GM18511 (cell line): ENCODE results near the gene LHFPL3.
"Not testable (repeated sequence)": the region's sequence is repeated elsewhere in the genome, so short reads cannot be mapped to it uniquely, and the experiment has no call there.

Experiments
- ATAC-seq: cut with Tn5 transposase; IDR thresholded peaks from one replicate; pipeline ENCODE4 v1.9.1; 2021; ENCODE audit warnings: mild to moderate bottlenecking, moderate library complexity; ENCODE audit not compliant: unreplicated experiment

LHFPL3 gene

GRCh38 chr7:104480529-104480928 is 152.1 kb downstream of the LHFPL3 start:
- ATAC-seq, result no peak

GRCh38 chr7:104482362-104483037 is 154.1 kb downstream of the LHFPL3 start:
- no peak for ATAC-seq

DNA sequence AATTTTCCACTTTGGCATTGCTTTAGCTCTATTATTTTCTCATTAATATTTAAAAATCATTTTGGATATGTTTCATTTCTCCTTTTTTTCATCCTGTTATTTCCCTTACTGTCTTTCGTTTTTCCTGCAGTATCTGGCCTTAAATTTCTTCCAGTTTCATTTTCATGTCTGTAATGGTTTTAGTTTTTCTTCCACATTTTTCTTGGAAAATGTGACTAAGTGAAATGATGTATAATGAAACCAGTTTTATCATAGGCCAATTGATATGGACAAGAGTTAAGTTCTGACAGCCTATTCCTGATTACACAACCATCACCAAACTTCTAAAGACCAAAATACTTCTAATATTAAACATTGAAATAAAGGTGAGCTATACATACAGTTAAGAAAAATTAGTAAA is 158.5 kb downstream of the LHFPL3 start:
- ATAC-seq, result no peak

DNA sequence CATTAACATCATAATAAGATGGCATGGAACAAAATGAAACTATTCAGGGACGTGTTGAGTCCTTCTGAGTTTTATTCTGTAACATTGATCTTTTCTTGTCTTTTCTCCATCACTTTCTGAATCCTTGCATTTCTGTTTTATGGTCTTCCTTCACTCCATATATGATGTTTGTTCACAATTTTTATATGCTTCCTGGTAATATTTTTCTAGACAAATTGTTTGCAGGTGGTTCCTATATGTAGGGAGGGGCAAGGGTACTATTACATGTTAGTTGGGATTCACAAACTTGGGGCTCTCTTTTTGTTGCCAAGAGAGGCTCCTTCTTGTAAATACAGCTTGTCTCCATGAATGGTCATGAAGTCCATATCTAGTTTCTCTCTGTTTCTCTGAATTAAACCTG is 159.2 kb downstream of the LHFPL3 start:
- ATAC-seq, result no peak

DNA sequence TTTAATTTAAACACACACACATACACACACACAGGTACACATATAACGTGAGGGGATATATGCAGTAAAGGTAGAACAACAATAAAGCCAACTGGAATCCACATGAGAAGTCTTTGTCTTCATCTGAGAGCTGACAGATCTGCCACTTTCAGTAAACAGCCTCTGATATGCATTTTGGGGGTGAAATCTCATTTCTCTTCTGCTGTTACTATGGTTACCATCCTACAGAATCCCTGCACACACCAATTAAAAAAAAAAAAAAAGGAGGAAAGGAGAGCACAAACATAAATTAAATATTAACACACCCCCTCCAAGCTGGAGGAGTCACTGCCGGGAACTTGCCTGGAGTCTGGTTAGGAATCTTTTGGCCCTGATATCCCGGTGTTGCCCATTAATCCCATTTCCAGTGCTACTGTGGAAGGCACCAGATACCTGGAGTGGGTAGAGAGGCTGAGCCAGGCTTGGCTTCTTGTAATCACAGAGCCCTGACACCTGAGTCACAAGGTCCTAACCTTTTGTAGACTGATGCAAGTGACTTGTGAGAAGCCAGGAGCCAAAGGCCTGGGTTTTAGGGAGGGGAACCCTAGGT is 169.1 kb downstream of the LHFPL3 start:
- ATAC-seq, result no peak

- no peak for ATAC-seq
These were observed 171.6 kb downstream of the LHFPL3 start for GRCh38 chr7:104499975-104500374.

DNA sequence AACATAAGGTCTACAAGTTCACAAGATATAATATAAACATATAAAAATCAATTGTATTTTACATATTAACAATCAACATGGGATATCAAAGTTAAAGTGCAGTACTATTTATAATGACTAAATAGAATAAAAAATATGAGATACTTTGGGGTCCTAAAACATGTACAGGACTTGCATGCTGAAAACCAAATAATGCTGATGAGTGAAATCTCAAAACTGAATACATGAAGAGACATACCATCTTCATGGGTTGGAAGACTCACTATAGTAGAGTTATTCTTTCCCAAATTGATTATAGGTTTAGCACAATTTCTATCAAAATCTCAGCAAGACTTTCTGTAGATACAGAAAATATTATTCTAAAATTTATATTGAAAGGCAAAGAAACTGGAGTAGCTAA is 181.5 kb downstream of the LHFPL3 start:
- no peak for ATAC-seq

GRCh38 chr7:104524853-104525252 is 196.4 kb downstream of the LHFPL3 start:
- ATAC-seq, result no peak

- ATAC-seq, result no peak
These were observed 199.7 kb downstream of the LHFPL3 start for GRCh38 chr7:104528142-104528541.

- no peak for ATAC-seq
These were observed 201.2 kb downstream of the LHFPL3 start for GRCh38 chr7:104529567-104529966.

- ATAC-seq, result no peak
These were observed 201.8 kb downstream of the LHFPL3 start for GRCh38 chr7:104530251-104530650.

DNA sequence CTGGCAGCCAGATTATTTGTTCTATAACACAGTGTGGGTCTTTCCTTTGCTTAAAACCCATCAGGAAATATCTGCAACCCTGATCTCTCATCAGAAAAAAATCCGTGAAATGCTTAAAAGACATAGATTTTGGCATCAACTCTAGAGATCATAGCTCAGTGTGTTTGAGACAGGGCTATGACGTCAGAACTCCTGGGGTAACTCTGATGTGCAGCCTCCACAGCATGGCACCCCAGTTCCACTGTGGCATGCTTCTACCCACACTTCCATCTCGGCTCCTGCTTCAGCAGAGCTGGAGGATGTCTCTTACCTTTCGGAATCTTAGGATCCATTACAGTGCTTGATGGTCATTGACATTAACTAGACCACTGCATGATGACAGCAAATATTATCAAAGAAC is 205.7 kb downstream of the LHFPL3 start:
- ATAC-seq, result no peak

DNA sequence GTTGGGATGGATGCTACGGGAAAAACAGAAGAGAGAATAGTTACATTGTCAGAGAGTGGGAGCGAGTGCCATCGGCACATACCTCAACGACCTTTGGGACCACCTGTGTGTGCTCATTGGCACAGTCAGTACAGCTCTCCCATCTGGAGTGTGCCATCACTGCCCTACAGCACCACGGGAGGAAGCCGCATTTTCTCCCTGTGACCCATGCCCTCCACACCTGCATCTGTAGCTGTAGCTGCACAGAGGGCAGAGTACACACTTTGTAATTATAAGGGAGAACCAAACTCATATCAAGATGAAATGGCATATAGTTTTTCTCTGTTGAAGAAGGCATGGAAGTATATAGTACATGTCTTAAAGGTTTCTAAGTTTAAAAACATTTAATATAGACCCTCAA is 207.4 kb downstream of the LHFPL3 start:
- no peak for ATAC-seq

DNA sequence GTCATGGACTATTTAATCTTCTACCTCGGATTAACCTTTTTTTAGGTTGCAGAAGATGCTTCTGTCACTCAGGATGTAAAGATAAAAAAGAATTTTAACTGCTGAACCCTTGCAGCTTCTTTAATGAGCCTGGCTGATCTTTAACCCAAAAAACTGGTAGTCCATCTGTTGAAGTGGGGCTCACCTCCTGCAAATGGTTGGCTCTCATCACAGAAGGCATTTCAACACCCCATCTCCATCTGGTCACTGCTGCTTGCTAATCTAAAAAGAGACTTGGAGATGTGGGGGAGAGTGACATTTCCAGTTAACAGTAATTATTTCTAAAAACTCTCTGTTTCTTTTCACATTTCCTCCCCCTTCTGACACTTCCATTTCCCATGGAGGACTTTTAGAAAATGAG is 208.6 kb downstream of the LHFPL3 start:
- ATAC-seq, result no peak

DNA sequence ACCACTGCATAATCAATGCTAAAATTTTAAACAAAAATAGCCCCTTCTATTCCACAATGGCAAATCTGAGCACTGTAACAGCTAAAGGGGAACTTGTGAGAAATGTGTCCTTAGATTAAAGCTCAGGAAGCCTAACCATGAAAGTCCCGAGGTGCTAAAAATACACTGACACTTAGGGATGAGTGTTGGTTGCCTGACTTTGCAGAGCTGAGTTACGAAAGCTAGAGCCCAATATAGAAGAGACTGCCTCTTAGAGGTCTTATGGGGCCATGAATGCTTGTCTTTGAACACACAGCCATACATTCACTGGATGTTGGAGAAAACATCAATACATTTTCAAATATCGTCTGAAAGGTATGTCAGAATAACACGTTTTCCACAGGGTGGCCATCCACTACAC is 209.7 kb downstream of the LHFPL3 start:
- ATAC-seq, result no peak

DNA sequence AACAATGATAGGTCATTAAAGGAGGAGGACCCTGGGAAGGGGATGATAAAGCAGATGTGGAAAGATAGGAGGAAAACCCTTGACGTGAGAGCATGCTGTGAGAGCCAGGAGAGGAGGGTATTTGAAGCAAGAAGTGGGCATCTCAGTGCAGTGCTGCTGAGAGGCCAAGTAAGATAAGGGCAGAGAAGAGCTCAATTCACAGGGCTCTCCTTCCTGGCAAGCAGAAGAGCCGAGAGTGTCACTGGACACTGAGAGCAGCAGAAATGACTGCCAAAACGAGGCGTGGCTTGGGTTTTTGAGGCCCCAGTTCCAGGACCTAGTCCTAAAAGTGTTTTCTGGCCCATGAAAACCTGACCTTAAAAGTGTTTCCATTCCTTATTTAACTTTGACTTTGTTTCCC is 213.5 kb downstream of the LHFPL3 start:
- no peak for ATAC-seq

DNA sequence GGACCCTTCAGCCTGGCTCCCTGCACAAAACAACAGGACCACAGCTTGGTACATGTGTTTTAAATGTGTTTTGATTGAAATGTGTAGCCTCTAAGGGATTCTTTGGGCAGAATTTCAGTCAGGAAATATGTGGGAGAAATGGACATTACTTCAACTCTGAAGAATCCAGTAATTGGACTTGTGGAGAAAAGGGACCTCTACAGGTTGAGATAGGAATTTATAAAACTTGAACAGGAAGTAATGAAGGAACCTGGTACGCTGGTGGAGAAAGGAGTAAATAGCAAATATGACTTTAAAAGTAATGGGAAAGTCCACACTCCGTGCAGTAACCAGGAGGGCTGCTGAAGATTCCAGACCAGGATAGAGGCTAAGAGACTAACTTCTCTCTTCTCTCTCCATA is 220.5 kb downstream of the LHFPL3 start:
- ATAC-seq, result no peak

DNA sequence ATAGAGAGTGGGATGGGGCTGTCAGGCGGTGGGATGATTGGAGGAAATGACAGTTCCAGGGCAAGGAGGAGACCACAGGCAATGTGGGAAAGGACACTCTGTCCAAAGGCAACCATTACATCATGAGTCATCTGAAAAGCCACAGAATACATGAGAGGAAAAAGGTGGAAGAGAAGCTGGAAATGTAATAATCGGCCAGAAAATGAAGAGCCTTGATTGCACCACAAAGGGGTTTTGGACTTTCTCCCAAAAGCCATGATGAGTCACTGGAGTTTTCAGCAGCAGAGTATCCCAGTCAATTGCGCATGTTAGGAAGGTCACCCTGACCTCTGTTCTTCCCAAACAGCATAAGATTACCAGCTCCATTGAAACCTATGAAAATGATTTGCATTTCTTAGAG is 222.0 kb downstream of the LHFPL3 start:
- ATAC-seq, result no peak

DNA sequence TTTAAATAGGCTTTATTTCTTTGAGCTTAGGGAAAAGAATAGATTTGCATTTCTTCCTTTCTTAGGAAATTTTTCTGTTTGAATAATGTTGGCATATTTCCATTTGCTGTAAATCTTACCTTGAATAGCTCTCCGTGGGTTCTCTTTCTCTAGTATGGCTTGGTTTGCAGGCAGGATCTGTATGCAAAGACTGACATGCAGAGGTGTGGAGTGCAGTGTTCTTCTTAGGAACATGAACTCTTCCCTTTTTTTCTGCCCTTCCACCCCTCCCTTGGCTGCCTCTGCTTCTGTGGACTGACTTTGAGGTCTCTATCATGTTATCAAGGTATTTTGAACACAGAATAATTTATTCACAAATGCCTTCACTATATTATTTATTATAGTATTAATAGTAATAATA is 222.8 kb downstream of the LHFPL3 start:
- ATAC-seq, result no peak

DNA sequence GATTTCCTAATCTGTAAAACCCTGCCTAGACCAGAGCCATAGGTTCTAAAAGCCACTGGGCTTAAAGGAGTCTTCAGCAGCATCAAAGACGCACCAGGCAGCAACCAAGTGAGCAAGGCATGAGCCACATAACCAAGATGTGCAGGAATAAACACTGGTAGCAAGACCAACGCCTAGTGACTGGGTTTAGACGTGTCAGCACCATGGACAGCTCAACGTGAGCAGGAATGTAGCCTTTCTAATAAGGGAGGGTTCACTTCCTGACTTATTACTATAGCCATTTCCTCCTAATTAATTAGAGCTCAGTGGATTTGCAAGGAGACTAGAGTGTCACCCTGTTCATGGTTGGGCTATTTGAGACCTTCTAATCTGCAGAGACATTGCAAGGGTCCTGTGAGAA is 223.7 kb downstream of the LHFPL3 start:
- ATAC-seq, result no peak

DNA sequence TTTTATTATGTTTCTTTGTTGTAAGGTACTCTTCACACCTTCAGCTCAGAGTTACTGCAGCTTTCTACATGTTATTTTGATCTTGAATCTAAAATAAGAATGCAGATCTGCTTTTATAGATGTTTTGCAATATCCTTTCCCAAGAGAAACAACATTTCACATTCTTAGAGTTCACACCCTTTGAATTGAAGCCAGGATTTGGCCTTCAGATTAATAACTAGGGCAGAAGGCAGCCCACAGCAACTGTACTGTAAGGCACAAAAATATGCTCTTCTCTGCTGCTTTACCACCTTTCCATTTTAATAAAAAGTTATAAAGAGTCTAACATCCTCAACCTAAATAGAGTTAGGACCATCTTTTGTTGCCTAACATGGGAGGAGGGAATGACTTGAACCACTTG is 224.7 kb downstream of the LHFPL3 start:
- no peak for ATAC-seq

- ATAC-seq, result not testable (repeated sequence)
These were observed 235.0 kb downstream of the LHFPL3 start for GRCh38 chr7:104563350-104563901.

- ATAC-seq, result no peak
These were observed 241.3 kb downstream of the LHFPL3 start for GRCh38 chr7:104569751-104570150.
